ENCODE results near the gene TBX2.
"Not testable (repeated sequence)": the region's sequence is repeated elsewhere in the genome, so short reads cannot be mapped to it uniquely, and the experiment has no call there.

Gene TBX2

GRCh38 chr17:61413661-61414126 lies 14.1 kb downstream of the TBX2 start:
- DNase-seq (ENCODE audit: low read depth in 3 of 3) = no peak

DNA sequence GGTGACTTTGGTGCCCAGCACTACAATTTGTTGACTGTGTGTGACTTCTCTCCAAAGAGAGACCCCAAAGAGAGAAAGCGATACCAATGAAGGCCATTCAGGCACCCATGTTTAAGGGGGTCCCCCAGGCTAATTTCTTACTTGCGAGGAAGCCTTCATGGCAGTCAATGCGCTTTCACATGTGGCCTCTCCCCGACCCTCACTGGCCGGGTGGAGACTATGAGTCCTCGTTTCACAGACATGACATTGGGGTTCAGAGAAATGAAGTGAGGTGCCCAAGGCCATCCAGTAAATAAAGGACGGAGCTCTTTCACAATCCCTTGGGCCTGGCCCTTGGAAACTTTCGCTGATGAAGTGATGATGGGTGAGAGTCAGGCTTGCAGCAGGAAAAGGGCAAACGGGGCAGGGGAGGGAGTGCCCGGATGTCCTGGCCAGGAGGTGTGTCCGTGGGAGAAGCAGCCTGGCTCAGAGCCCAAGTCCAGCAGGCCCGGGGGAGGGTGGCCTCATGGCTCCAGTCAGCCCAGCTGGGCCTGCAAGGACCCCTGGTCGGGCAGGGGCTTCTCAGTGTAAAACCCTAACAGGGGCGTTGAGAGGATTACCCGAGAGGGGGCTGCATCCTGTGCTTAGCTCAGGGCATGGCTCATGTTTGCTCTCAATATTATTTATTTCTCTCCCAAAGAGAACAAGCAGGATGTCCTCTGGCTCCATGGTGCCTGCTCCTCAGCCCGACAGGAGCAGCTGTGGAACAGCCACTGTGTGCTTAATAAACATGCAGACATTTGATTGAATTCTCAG lies 14.7 kb downstream of the TBX2 start:
- DNase-seq (ENCODE audit: low read depth in 3 of 3) = no peak

- no peak for DNase-seq (ENCODE audit: low read depth in 3 of 3)
Observed at GRCh38 chr17:61414936-61415251, 15.3 kb downstream of the TBX2 start.

DNA sequence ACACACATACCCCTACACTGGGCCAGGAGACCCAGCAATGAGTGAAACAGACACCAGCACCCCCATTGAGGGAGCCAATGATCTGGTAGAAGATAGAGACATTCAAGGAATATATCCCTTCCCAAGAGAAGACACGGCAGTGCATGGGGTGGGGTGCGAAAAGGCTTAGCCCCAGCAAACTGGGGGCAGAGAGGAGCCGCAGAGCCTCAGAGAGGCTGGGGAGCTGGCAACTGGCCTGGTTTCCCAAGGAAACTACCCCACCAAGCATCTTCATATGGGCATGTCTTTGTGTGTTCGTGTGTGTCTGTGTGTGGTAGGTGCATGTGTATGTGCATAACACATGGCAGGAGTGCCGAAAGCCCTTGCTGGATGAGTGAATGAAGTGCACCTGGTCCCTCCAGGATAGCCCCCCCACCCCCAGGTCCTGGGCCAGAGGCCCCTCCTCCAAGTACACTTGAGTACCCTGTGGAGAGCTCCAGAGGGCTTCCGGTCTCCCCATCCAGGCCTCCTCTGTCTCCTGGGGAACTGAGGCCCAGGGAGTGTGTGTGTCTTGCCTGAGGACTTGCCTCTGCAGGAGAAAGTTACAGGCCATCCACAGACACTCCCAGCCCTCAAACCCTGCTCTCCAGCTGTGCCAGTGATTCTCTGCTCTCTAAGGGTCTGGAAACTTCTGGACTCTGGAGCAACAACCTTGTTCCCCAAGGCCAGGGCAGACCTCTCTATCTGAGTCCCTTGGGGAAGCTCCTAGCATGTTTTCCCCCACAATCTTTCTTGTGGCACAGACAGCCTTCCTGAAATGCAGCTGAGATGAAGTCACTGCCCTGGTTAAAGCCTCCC lies 15.9 kb downstream of the TBX2 start:
- DNase-seq (ENCODE audit: low read depth in 3 of 3) = no peak

GRCh38 chr17:61416211-61416539 lies 16.5 kb downstream of the TBX2 start:
- DNase-seq (ENCODE audit: low read depth in 3 of 3) = no peak

DNA sequence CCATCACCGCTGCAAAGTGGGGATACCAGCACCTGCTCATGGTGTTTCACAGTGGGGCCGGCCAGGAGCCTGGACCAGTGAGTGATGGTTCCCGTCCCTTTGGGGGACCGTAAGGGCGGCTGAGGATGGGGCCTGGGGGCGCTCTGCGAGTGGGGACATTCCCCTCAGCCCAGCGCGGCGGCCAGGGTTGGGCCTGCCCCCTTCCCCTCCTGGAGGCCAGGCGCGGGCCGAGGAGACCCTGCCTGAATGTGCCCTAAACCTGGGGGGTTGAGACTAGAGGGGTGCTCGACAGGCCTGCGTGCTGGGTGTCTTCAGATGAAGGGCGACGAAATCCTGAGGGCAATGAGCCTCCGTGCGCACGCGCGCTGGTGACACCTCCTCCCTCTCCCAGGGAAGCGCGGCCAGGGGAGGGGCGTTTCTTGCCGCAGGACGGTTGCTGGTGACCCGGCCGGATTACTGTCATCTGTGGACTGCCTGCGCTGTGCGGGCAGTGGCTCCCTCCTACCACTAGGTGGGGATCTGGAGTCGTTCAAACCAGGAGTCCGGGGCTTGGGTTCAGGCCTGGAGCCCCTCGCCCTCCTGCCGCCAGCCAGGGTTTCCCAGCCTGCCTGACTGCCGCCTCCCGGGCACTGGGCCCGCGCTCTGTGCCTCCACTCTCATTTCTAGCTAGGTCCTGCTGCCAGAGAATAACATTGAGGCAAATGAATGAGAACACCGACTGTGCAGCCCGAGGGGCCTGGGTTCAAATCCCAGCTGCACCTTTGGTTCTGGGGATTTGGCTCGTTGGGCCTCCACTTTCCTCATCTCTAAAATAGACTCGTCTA lies 17.1 kb downstream of the TBX2 start:
- no peak for DNase-seq (ENCODE audit: low read depth in 3 of 3)

DNA sequence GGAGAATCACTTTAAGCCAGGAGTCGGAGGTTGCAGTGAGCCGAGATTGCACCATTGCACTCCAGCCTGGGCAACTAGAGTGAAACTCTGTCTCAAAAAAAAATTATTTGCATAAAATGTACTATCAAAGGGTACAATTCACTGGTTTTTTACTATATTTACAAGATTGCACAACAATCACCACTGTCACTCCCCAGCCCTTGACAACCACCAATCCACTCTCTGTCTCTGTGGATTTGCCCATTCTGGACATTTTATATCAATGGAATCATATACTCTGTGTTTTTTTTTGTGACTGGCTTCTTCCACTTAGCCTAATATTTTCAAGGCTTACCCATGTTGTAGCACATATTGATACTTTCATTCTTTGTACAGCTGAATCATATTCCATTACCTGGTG lies 18.8 kb downstream of the TBX2 start:
- no peak for DNase-seq (ENCODE audit: low read depth in 3 of 3)

DNA sequence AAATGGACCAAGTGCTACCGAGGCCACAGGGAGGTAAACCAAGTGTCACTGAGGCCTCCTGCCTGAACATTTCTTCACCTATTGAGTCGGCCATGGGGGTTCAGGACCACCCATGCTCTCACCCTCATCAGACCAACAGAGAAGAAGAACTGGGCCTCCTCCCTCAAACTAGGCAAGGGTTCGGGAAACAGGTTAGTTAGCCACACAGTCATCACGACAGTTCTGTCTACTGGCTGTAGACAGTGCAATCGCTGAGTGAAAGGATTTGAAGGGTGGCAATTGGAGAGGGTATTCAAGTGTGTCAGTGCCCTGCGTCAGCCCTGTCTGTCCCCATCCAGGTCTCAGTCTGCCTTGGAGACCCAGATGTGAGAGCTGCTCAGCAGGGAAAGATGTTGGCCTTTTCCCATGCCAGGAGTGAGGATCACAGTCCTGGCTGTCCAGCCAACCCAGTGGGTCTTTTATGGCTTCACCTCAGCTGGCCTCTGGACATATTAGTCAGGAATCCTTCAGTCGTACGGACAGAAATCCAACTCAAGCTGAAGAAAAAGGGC lies 19.9 kb downstream of the TBX2 start:
- no peak for DNase-seq (ENCODE audit: low read depth in 3 of 3)

DNA sequence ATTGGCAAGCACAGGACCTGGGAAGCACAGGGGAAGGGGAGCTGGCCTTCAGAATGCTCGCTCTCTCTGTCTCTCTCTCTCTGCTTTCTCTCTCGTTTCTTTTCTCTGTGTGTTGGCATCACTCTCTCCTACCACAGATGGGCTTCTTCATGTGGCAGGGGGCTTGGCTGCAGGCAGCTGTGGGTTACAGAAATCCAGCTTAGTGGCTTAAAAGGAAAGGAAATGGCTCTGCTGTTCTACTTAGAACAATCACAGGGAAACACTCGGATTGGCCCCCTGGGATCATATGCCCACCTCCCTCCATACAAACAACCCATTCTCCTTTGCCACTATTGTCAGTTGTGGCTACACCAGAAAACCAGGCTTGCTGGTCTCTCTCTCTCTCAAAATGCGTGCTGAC lies 20.4 kb downstream of the TBX2 start:
- DNase-seq (ENCODE audit: low read depth in 3 of 3) = no peak

DNA sequence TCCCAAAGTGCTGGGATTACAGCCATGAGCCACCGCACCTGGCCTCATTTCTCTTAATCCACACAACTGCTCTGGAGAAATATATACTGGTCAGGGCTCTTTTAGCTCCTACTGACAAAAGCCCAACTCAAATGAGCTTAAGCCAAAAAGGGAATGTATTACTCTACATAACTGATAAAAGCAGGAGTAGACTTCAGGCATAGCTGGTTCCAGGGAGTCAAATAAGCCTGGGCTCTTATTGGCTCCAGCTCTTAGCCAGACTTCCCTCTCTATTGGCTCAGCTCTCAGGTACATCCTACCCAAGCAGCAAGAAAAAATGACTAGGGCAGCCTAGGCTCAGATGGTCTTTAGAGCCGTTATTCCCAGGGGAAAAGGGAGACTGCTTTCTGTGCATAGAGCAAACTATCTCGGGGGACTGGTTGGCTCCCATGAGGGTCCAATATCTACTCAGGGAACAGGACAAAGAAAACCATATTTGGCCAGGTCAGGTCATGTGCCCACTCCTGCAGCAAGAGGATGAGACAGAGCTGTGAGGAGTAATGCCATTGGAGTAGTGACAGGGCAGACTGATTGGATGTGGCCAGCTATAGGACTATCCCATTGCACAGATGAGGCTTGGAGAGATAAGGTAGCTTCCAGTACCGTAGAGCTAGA lies 21.2 kb downstream of the TBX2 start:
- no peak for DNase-seq (ENCODE audit: low read depth in 3 of 3)

- no peak for DNase-seq (ENCODE audit: low read depth in 3 of 3)
Observed at GRCh38 chr17:61421460-61421859, 21.8 kb downstream of the TBX2 start.

DNA sequence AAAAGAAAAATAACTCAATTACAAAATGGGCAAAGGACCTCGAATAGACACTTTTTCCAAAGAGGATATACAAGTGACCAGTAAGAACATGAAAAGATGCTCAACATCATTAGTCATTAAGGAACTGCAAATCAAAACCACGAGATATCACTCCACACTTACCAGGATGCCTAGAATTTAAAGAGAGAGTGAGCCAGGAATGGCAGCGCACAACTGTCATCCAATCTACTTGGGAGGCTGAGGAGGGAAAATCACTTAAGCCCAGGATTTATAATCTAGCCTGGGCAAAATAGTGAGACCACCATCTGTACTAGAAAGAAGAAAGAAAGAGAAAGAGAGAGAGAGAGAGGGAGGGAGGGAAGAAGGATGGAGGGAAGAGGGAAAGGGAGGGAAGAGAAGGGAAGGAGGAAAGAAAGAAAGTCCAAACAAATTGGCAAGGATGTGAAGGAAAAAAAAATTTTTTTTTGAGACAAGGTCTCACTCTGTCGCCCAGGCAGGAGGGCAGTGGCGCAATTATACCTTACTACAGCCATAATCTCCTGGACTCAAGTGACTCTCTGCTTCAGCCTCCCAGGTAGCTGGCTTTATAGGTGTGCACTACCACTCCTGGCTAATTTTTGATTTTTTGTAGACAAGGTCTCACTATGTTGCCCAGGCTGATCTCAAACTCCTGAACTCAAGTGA lies 22.6 kb downstream of the TBX2 start:
- DNase-seq (ENCODE audit: low read depth in 3 of 3) = no peak

- DNase-seq (ENCODE audit: low read depth in 3 of 3) = no peak
Observed at GRCh38 chr17:61422869-61423268, 23.2 kb downstream of the TBX2 start.

DNA sequence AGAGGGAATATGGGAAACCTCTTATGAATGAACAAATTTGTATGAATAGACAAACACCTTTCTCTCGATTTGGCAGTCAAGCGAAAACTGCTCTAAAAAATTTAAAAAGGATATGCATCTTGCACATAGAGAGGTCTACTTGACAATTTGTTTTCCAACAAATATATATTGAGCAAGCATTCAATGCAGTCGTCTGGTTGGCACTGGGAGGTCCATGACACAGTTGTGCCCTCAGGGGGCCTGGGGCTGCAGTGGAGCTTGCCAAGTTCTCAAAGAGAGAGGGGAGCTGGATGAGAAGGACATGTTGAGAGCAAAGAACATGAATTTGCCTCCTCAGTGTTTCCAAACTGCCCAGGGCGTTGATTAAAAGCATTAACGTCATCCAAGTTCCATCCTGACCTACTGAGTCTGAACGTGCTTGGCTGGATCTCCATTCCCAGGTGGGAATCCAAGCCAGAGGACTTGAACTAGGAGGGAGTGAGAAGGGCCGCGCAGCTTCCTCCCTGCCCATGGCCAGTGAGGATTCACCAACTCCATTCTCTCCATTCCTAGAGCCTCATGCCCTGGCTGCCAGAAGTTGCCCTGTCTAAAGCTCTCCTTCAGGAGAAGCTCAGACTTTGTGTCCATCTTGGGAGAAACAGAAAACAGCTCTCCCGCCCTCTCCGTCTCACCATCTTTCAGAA lies 24.5 kb downstream of the TBX2 start:
- no peak for DNase-seq (ENCODE audit: low read depth in 3 of 3)

- no peak for DNase-seq (ENCODE audit: low read depth in 3 of 3)
Observed at GRCh38 chr17:61425682-61426481, 26.2 kb downstream of the TBX2 start.

GRCh38 chr17:61426482-61427304 lies 27.1 kb downstream of the TBX2 start:
- DNase-seq (ENCODE audit: low read depth in 3 of 3) = no peak

- DNase-seq (ENCODE audit: low read depth in 3 of 3) = no peak
Observed at GRCh38 chr17:61427567-61427966, 27.9 kb downstream of the TBX2 start.

DNA sequence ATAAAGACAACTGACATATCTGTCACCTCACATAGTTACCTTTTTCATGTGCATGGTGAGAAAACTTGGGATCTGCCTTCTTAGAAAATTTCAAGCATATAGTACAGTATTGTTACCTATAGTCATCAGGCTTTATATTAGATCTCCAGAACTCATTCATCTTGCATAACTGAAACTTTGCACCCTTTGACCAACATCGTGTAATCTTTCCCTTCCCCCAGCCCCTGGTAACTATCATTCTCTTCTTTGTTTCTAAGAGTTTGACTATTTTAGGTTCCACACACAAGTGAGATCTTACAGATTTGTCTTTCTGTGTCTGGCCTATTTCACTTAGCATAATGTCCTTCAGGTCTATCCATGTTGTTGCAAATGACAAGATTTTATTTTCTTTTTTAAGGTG lies 29.6 kb downstream of the TBX2 start:
- DNase-seq (ENCODE audit: low read depth in 3 of 3) = no peak

DNA sequence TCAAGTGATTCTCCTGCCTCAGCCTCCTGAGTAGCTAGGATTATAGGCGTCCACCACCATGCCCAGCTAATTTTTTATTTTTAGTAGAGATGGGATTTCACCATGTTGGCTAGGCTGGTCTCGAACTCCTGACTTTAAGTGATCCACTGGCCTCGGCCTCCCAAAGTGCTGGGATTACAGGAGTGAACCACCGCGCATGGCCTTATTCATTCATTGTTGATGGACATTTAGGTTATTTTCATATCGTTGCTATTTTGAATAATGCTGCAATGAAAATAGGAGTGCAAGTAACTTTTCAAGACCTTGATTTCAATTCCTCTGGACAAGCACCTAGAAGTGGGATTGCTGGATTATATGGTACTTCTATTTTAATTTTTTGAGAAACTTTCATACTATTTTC lies 30.2 kb downstream of the TBX2 start:
- DNase-seq (ENCODE audit: low read depth in 3 of 3) = not testable (repeated sequence)
